Omental fat pad (tissue), 4 donors: Measurements from ENCODE around the gene TMEM212. TPM values are rescaled to one million over a fixed set of nuclear protein-coding genes. Genes with fewer than 3 reads are reported as not detected.

Experiments used
- ATAC-seq: fragments of 150-250 bp; one replicate; pipeline ENCODE4 v1.9.1; 2016; ENCODE audit warnings: mild to moderate bottlenecking, moderate library complexity; ENCODE audit not compliant: low FRiP score
- DNase-seq: peaks from one replicate; pipeline ENCODE4 v3.0.0-alpha.2; 2019; ENCODE audit warnings: low spot score
- total RNA-seq, 4 donors: library from RNA; depleted of rRNA; stranded (reverse); fragments of >200 nt; gene quantifications; one replicate each; pipeline ENCODE4 v1.1.0, GENCODE V29; 2016
- TF ChIP-seq, protein P1 (sequence below), 3 donors: fragments of 450-650 bp; IDR thresholded peaks; one replicate each; pipeline ENCODE4 v1.5.1; 2016 to 2017; ENCODE audit warnings: antibody characterized with exemption in 3 of 3, mild to moderate bottlenecking in 3 of 3, moderate library complexity in 2 of 3

Gene TMEM212
- total RNA-seq, 4 donors from 2014 or later, result not detected

DNA sequence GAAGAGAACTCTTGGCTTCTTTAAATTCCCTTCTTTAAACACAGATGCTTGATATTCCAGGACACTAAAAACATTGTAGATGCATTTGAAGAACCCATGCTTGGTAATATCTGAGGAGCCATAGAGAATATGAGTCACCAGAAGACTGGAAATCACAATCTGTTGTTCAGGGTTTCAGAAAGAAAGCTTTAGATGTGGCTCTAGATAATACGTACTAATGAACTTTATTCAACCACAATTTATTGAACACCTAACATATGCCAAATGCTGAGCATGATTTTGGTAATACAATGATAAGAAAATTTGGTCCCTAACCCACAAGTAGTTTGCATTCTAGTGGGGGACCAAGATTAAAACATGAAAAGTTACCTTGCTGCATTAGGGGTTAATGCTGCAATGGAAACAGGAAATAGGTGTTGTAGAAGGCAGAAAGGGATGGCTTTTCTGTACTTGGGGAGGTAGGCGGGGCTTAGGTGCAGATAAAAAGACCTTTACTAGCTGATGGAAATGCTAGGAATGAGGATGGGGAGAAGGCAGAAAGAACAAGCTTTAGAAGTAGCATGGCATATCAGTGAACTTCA lies 21.3 kb upstream of the TMEM212 start:
- DNase-seq (no peak), ATAC-seq (no peak)
- TF ChIP-seq, protein P1, sequence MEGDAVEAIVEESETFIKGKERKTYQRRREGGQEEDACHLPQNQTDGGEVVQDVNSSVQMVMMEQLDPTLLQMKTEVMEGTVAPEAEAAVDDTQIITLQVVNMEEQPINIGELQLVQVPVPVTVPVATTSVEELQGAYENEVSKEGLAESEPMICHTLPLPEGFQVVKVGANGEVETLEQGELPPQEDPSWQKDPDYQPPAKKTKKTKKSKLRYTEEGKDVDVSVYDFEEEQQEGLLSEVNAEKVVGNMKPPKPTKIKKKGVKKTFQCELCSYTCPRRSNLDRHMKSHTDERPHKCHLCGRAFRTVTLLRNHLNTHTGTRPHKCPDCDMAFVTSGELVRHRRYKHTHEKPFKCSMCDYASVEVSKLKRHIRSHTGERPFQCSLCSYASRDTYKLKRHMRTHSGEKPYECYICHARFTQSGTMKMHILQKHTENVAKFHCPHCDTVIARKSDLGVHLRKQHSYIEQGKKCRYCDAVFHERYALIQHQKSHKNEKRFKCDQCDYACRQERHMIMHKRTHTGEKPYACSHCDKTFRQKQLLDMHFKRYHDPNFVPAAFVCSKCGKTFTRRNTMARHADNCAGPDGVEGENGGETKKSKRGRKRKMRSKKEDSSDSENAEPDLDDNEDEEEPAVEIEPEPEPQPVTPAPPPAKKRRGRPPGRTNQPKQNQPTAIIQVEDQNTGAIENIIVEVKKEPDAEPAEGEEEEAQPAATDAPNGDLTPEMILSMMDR (IDR thresholded peaks at IDR 0.05), result no peak

GRCh38 chr3:171822431-171823106 lies 20.6 kb upstream of the TMEM212 start:
- TF ChIP-seq, protein P1 (IDR thresholded peaks at IDR 0.05), result no peak
- ATAC-seq (no peak), DNase-seq (no peak)

DNA sequence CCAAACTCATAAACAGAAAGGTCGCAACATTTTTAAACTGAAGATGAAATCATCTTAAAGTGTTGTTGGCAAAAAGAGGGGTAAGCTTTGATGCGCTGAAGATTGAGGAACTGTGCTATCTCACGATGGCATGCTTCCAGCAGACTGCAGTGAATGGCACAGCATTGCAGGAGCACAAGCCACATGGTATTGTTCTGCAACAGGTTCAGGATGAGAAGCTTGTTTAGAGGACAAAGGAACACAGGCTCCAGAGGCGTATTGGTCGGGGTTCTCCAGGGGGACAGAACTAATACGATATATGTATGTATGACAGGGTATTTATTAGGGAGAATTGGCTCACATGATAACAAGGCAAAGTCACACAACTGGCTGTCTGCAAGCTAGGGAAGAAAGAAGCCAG lies 19.0 kb upstream of the TMEM212 start:
- DNase-seq (no peak), ATAC-seq (no peak)
- TF ChIP-seq, protein P1 (IDR thresholded peaks at IDR 0.05), result no peak

DNA sequence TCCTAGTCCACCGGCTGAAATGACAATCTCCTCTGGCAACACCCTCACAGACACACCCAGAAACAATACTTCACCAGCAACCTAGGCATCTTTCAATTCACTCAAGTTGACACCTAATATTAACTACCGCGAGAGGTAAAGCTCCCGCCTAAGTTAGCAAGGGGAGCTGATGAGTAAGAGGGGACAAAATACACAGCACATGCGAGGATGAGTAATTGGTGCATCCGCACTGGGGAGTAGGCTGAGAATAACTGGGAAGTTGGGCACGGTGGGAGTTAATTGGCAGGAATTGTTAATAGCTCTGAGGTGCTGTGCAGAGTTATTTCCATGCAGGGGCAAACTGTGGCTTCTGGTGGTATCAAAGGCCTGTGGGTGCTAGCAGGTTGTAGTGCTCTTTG lies 18.3 kb upstream of the TMEM212 start:
- TF ChIP-seq, protein P1 (IDR thresholded peaks at IDR 0.05), result no peak
- DNase-seq (no peak), ATAC-seq (no peak)

DNA sequence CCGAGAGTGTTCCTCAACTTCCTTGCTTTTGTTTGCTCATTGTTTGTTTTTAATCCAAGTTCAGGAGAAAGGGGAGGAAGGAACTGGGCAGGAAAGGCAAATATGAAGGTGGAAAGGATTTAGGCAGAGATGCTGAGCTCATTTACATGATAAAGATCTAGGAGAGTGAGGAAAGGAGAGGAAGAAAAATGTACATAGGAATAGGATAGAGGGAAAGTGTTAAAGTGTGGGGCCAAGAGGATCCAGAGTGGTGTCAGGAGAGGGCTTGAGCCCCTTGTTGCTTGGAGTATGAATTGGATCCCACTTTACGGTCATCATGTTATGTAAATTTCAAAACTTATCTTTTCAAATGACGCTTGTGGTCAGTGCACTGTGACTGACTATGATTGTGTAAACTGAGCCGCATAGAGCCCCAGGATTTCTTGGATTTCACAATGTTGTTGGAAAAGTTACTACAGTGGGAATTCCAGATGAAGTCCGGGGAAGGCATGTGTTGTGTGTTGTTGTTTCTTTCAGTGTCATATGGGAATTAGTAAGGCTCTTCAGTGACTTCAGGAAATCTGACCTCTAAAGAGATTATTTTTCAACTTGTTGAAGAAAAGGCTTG lies 17.8 kb upstream of the TMEM212 start:
- TF ChIP-seq, protein P1 (IDR thresholded peaks at IDR 0.05), result no peak
- DNase-seq (no peak), ATAC-seq (peak; percentile 41)

DNA sequence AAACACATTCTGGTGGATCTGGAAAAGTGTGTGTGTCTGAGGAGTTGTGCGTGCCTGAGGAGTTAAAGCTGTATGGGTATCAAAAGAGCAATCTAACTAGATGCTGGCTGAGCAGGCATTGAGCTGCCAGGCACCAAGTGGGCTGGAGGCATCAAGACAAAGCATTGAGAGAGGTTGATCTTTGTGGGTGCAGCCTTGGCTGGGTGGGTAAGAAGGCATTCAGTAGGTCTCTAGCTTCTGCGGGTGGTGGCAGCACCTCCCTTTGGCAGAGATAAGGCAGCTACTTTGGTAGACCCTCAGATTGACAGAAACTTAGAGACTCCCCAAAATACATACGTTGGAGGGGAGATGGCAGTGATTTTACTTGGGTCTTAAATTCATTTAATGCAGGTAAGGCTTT lies 15.8 kb upstream of the TMEM212 start:
- DNase-seq (no peak), ATAC-seq (no peak)
- TF ChIP-seq, protein P1 (IDR thresholded peaks at IDR 0.05), result no peak
